Measurements from ENCODE around the gene GJA9.

DNA sequence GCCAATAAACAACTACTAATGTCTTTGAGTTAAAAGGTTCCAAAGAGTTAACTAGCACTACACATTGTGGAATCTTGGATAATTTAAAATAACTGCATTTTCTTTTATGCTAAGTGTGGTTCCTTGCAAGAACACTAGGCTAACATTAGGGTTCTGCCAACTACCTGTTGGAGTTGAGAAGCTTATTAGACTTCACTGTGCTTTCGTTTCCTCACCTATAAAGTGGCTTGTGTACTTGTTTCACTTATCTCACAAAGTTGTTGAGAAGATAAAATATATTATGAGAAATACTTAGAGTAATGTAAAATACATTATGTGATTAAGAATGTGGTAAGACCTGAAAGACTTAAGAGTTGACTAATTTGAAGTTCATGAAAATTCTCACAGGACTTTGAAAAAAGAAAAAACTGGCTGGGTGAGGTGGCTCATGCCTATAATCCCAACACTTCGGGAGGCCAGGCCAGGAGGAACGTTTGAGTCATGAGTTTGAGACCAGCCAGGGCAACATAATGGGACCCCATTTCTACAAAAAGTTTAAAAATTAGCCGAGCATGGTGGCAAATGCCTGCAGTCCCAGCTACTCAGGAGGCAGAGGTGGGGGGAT, 16.2 kb downstream of the GJA9 start:
- no peak for TF ChIP-seq CHD4 (IDR thresholded peaks at IDR 0.05; ENCODE audit: borderline replicate concordance)
- TF ChIP-seq, protein P1, sequence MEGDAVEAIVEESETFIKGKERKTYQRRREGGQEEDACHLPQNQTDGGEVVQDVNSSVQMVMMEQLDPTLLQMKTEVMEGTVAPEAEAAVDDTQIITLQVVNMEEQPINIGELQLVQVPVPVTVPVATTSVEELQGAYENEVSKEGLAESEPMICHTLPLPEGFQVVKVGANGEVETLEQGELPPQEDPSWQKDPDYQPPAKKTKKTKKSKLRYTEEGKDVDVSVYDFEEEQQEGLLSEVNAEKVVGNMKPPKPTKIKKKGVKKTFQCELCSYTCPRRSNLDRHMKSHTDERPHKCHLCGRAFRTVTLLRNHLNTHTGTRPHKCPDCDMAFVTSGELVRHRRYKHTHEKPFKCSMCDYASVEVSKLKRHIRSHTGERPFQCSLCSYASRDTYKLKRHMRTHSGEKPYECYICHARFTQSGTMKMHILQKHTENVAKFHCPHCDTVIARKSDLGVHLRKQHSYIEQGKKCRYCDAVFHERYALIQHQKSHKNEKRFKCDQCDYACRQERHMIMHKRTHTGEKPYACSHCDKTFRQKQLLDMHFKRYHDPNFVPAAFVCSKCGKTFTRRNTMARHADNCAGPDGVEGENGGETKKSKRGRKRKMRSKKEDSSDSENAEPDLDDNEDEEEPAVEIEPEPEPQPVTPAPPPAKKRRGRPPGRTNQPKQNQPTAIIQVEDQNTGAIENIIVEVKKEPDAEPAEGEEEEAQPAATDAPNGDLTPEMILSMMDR (IDR thresholded peaks at IDR 0.05): no peak
- TF ChIP-seq, protein P2, sequence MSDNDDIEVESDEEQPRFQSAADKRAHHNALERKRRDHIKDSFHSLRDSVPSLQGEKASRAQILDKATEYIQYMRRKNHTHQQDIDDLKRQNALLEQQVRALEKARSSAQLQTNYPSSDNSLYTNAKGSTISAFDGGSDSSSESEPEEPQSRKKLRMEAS (IDR thresholded peaks at IDR 0.05): no peak
- TF ChIP-seq, protein P3, sequence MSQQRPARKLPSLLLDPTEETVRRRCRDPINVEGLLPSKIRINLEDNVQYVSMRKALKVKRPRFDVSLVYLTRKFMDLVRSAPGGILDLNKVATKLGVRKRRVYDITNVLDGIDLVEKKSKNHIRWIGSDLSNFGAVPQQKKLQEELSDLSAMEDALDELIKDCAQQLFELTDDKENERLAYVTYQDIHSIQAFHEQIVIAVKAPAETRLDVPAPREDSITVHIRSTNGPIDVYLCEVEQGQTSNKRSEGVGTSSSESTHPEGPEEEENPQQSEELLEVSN (IDR thresholded peaks at IDR 0.05; ENCODE audit: borderline replicate concordance, low read depth): no peak
- TF ChIP-seq CHD2 (IDR thresholded peaks at IDR 0.05; ENCODE audit: low read length, partially characterized antibody): no peak
- no peak for TF ChIP-seq ZFP36 (IDR thresholded peaks at IDR 0.05; ENCODE audit: borderline replicate concordance, partially characterized antibody)
- no peak for TF ChIP-seq MYC (IDR thresholded peaks at IDR 0.05; ENCODE audit: borderline replicate concordance, low read length)
- no peak for TF ChIP-seq KDM1A (IDR thresholded peaks at IDR 0.05; ENCODE audit: low read depth)
- TF ChIP-seq, protein P4, sequence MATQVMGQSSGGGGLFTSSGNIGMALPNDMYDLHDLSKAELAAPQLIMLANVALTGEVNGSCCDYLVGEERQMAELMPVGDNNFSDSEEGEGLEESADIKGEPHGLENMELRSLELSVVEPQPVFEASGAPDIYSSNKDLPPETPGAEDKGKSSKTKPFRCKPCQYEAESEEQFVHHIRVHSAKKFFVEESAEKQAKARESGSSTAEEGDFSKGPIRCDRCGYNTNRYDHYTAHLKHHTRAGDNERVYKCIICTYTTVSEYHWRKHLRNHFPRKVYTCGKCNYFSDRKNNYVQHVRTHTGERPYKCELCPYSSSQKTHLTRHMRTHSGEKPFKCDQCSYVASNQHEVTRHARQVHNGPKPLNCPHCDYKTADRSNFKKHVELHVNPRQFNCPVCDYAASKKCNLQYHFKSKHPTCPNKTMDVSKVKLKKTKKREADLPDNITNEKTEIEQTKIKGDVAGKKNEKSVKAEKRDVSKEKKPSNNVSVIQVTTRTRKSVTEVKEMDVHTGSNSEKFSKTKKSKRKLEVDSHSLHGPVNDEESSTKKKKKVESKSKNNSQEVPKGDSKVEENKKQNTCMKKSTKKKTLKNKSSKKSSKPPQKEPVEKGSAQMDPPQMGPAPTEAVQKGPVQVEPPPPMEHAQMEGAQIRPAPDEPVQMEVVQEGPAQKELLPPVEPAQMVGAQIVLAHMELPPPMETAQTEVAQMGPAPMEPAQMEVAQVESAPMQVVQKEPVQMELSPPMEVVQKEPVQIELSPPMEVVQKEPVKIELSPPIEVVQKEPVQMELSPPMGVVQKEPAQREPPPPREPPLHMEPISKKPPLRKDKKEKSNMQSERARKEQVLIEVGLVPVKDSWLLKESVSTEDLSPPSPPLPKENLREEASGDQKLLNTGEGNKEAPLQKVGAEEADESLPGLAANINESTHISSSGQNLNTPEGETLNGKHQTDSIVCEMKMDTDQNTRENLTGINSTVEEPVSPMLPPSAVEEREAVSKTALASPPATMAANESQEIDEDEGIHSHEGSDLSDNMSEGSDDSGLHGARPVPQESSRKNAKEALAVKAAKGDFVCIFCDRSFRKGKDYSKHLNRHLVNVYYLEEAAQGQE (IDR thresholded peaks at IDR 0.05): no peak
- TF ChIP-seq SMC3 (IDR thresholded peaks at IDR 0.05): no peak
- no peak for TF ChIP-seq POLR2A (IDR thresholded peaks at IDR 0.05; ENCODE audit: low read length)
- no peak for TF ChIP-seq FOSL2 (IDR thresholded peaks at IDR 0.05)
- TF ChIP-seq FOSL2 (CRISPR knock-in tag; IDR thresholded peaks at IDR 0.05): no peak

Data from A549 (cell line).